Fibroblast of skin of right biceps (primary cell): ENCODE results near the gene UPF2.
A peak's percentile ranks its signal among the peaks of the same experiment; 100 is the strongest.
"Not testable (repeated sequence)": the region's sequence is repeated elsewhere in the genome, so short reads cannot be mapped to it uniquely, and the experiment has no call there.

Source experiments
- DNase-seq: peaks from one replicate; pipeline ENCODE4 v3.0.0-alpha.2; 2013

UPF2 gene

GRCh38 chr10:12042797-12043651 lies at the start of gene UPF2:
Gene UPF2 (minus strand): TSS chr10:12042809. CDS start chr10:12035423, 7,386 bp downstream.
- DNase-seq = peak; percentile 99

- DNase-seq = no peak
Observed at GRCh38 chr10:12091421-12091820, 48.8 kb upstream of the UPF2 start.

DNA sequence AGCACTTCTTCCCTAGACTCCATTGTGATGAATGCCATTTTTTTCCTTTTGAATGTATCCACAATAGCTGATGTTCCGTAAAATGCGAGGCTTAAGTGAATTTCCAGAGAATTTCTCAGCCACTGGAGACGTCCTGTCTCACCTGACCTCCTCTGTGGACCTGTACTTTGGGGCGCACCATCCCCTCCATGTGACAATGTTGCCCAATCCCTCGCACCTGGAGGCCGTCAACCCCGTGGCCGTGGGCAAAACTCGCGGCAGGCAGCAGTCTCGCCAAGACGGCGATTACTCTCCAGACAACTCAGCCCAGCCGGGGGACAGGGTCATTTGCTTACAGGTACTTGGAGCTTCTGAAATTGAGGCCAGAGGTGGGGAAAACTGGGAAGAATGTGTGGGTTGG lies 46.3 kb upstream of the UPF2 start:
- no peak for DNase-seq

DNA sequence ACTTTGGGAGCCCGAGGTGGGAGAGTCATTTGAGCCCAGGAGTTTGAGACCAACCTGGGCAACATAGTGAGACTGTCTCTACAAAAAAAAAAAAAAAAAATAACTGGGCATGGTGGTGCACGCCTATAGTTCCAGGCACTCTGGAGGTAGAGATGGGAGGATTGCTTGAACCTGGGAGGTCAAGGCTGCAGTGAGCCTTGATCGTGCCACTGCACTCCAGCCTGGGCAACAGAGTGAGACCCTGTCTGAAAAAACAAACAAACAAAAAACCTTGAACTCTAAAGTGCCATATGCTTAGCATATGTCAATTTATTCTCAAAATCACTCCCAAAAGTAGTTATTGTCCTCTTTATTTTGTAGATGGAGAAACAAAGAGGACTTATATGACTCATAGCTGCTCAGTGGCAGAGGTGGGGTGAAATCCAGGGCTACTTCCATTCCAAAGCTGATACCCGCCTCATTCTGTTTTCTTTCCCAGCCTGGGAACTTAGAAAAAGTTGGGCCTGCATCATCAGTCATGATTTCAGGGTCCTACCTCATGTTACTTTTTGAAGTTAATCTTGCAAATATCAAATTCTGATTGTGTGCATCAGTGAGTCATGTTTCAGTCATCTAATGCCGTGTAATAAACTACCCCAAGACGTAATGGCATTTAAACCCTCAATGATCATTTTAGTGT lies 39.4 kb upstream of the UPF2 start:
- DNase-seq = peak; percentile 66

DNA sequence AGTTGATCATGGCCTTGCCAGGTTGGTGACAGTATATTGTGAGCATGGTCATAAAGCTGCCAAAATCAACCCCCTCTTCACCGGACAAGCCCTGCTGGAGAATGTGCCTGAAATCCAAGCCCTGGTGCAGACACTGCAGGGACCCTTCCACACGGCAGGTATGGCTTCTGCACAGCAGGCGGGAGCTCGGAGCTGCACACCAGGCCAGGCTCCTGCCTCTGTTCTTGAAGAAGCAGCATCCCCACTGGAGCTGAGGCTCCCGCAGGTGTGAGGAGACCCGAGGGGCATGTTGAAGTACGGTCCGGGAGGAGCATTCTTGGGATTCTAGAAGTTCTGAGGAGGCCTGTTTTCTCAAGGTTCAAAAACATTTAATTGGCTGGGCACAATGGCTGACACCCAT lies 38.9 kb upstream of the UPF2 start:
- DNase-seq = no peak

DNA sequence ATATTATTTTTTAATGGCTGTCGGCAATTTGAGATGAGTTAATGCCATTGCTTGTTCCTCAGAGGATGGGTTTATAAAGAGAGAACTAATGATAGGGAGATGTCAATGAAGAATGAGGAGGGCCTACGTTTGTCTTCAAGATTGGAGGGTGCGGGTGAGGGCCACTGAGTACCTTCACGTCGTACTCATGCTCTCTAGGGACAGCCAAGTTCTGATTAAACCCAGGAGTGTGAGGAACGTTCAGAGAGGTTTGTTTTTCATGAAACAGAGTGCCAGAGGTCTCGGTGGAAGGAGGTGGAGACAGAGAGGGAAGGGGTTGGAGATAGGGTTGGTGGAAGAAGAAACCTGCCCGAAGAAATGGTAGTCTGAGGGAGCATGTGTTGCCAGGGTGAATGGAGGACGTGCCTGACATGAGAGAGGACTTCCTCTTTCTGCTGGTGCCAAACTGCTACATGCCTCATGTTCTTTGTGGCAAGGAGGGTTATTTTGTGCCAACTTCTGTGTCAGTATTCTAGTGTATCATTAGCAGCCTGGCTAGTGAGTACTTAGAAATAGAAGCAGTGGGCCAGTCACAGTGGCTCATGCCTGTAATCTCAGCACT lies 35.1 kb upstream of the UPF2 start:
- no peak for DNase-seq

DNA sequence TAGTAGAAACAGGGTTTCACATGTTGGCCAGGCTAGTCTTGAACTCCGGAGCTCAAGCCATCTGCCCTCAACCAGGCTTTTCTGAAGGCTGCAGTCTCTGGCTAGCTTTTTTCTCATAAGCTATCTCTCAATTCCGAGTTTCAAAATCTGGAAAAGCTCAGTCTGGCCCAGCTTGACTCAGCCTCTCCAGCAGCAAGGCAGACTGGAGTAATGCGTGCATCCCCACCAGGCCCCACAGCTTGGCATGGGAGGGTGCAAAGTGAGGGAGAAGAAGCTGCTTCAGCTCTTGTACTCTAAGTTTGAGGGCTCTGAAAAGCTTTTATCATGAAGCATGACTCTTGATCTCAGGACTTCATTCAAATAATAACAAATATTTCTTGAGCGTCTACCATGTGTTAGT lies 30.9 kb upstream of the UPF2 start:
- no peak for DNase-seq

- DNase-seq = not testable (repeated sequence)
Observed at GRCh38 chr10:12071441-12071840, 28.8 kb upstream of the UPF2 start.

DNA sequence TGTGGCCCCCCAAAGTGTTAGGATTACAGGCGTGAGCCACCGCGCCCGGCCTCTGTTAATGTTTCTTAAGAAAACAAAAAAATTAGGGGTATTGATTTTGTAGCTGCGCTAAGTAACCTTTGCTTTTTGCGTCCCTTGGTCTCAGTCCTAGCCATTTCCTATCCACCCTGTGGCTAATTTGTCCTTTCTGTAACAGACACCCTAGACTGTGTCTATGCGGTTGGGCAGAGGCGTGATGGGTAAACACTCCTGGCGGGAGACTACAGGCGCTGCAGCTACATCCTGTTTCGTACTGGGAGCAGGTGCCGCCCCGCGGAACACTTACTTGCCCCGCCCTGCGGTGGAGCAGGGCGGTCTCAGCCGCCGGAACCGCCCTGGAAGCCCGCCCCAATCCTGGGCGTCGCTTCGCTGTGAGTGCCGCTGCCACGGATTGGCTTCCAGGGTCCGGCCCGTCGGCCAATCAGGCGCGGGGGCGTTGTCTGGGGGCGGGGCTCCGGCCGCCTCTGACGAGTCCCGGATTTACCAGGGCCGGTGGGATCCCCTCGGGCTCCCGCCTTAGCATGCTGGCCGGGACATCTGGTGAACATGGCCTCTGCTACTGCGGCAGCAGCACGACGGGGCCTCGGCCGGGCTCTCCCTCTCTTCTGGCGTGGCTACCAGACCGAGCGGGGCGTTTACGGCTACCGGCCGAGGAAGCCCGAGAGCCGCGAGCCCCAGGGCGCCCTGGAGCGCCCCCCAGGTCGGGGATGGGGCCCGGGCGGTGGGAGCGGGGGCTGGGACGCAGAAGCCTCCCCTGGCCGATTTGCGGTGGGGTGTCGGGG lies 26.1 kb upstream of the UPF2 start, which contains the start of gene DHTKD1:
DHTKD1 (plus strand) TSS at position 506 of the 821 bp plus-strand sequence; CDS start at position 586, 80 bp downstream.
- DNase-seq = peak; percentile 98

DNA sequence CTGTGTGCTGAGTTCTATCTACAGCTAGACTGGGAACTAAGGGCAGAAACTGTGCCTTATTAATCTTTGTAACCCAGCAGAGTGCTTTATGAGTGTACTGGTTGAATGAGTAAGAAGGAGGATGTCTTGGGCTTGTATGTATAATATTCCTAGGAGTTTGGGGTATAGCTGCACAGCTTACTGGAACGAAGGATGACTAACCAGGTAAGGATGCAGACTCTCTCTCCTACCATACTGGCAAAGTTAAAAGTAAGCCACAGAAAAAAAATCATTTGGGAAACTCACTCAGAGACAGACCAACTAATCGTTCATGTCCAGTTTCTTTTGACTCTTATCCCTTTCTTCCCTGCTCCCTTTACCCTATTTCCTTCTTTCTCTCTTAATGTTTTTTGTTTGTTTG lies 24.7 kb upstream of the UPF2 start:
- peak; percentile 87 for DNase-seq

- no peak for DNase-seq
Observed at GRCh38 chr10:12063483-12063818, 20.8 kb upstream of the UPF2 start.

- no peak for DNase-seq
Observed at GRCh38 chr10:12062754-12063482, 20.3 kb upstream of the UPF2 start.

GRCh38 chr10:12061124-12061523 lies 18.5 kb upstream of the UPF2 start:
- no peak for DNase-seq

- no peak for DNase-seq
Observed at GRCh38 chr10:12056748-12057147, 14.1 kb upstream of the UPF2 start.

DNA sequence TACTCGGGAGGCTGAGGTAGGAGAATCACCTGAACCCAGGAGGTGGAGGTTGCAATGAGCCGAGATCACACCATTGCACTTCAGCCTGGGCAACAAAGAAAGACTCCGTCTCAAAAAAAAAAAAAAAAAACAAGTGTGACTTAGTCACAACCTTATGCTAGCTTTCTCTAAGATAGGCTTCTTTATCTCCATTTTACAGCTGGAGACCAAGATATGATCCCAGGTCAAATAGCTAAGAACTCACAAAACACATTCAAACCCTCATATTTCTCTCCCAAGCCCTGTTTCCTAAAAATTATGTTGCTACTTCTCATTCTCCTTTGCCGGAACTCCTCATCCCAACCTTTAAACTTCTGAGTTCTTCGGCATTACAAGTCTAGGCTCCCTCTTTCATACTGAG lies 13.1 kb upstream of the UPF2 start:
- DNase-seq = no peak

DNA sequence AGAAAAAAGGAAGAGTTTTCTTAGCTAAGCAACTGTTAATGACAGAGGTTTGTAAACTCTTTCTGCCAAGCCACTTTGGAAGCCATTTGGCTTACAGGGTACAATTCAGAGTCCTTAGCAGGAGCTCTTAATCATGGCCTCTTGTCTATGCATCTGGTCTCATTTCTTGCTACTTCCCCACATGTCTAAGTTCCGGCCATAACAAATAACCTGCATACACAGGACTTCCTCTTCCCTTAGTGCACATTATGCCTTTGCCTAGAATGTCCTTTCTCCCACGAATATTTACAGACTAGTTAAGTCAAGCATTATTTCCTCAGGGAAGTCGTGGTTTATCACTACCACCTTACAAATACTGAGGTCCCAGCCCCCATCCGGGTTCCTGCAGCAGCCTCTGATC lies 8.6 kb upstream of the UPF2 start:
- DNase-seq = no peak

- no peak for DNase-seq
Observed at GRCh38 chr10:12050528-12050927, 7.9 kb upstream of the UPF2 start.

- no peak for DNase-seq
Observed at GRCh38 chr10:12048547-12048946, 5.9 kb upstream of the UPF2 start.

- DNase-seq = no peak
Observed at GRCh38 chr10:12045596-12045995, 3.0 kb upstream of the UPF2 start.

DNA sequence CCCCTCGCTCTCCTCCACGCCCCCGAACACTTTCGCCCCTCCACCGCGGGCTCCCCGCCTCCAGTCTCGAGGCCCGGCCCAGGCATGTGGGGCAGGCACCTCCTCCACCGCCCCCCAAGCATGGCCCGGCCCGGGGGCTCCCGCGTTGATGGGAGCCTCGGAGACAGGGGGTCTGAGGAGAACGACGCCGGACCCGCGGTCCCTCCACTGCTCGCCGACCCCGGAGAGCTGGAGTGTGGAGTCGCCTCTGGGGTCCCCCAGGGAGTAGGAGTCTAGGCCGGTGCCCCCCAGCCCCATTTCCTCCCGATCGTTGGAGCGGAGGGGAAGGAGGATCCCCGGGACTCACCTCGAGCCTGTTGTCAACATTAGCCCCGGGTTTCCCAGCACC lies 206 bp downstream of the UPF2 start:
- DNase-seq = peak; percentile 35

- DNase-seq = peak; percentile 8
Observed at GRCh38 chr10:12041766-12042408, 722 bp downstream of the UPF2 start.
